ENCODE data around the gene PEA15.

GRCh38 chr1:160171354-160171753 lies 33.8 kb upstream of the PEA15 start:
- TF ChIP-seq REST (tag by site-specific recombination; IDR thresholded peaks at IDR 0.05): no peak
- TF ChIP-seq ZNF274 (IDR thresholded peaks at IDR 0.05; ENCODE audit: low read length): no peak
- TF ChIP-seq ZNF274 (tag by site-specific recombination; IDR thresholded peaks at IDR 0.05; ENCODE audit: borderline replicate concordance): no peak
- TF ChIP-seq CTCF (tag by site-specific recombination; IDR thresholded peaks at IDR 0.05): no peak
- no peak for TF ChIP-seq ZNF23 (tag by site-specific recombination; IDR thresholded peaks at IDR 0.05; ENCODE audit: borderline replicate concordance)
- no peak for TF ChIP-seq ZNF768 (tag by site-specific recombination; IDR thresholded peaks at IDR 0.05)
